Endothelial cell of umbilical vein (primary cell): Measurements from ENCODE around the gene ADI1. TPM values are rescaled to one million over a fixed set of nuclear protein-coding genes. Genes with fewer than 3 reads are reported as not detected.

ENCODE experiments used
- BruUV-seq: library from RNA; stranded (reverse); fragments of 400-500 nt; replicated peaks from 2 replicates; lab custom pipeline; 2021; lab: Mats Ljungman, UMichigan
- CTCF ChIA-PET: fragments of 300-600, 350-600 bp; sonication (Branson Sonifier 250); formaldehyde crosslinking; loops from one replicate; lab custom pipeline; 2021; ENCODE audit warnings: antibody characterized with exemption, inconsistent platforms; lab: Charles Lee
- POLR2A ChIA-PET: fragments of 300-600, 350-600 bp; sonication (Branson Sonifier 250); formaldehyde crosslinking; loops from one replicate; lab custom pipeline; 2021; ENCODE audit warnings: antibody characterized with exemption, inconsistent platforms; lab: Charles Lee
- DNase-seq: peaks from one replicate; pipeline ENCODE4 v3.0.0-alpha.2; 2011; ENCODE audit warnings: low read depth, low spot score
- FAIRE-seq: peaks from 2 replicates; lab custom pipeline; 2011; peaks lifted over from hg19 to GRCh38; lab: Jason Lieb, UNC
- H2AFZ ChIP-seq: 2 replicates; pipeline ENCODE4 v1.6.0; 2012; ENCODE audit warnings: low read depth, low read length, control low read depth, inconsistent platforms
- H3K27ac ChIP-seq: 2 replicates; pipeline ENCODE4 v1.5.1; 2011; ENCODE audit warnings: low read depth, mild to moderate bottlenecking, control low read depth, low read length, moderate library complexity; ENCODE audit not compliant: insufficient read depth
- H3K27me3 ChIP-seq, 2 experiments: 2 replicates each; pipeline versions ENCODE4 v1.6.0 to v1.6.1; 2011; ENCODE audit warnings: low read length in 2 of 2, mixed read lengths in 1 of 2; ENCODE audit not compliant: control insufficient read depth in 2 of 2, insufficient read depth in 2 of 2
- H3K36me3 ChIP-seq, 2 experiments: 2 replicates in 1 of 2; 3 replicates in 1 of 2; pipeline ENCODE4 v1.5.1; 2011; ENCODE audit warnings: low read length in 2 of 2, mild to moderate bottlenecking in 1 of 2, moderate library complexity in 1 of 2; ENCODE audit not compliant: control insufficient read depth in 2 of 2, insufficient read depth in 2 of 2; ENCODE audit errors: extremely low read depth in 1 of 2
- H3K4me1 ChIP-seq: 3 replicates; pipeline ENCODE4 v1.5.1; 2011; ENCODE audit warnings: mild to moderate bottlenecking, low read length; ENCODE audit not compliant: control insufficient read depth, insufficient read depth; ENCODE audit errors: extremely low read depth
- H3K4me2 ChIP-seq: 2 replicates; pipeline ENCODE4 v1.6.1; 2011; ENCODE audit warnings: low read length, control low read depth, mixed read lengths; ENCODE audit not compliant: insufficient read depth
- H3K4me3 ChIP-seq, 3 experiments: fragments of 200-600 bp in 1 of 3; sonication (generic), shearing (Covaris generic) in 1 of 3; replicated peaks in 1 of 3; 2 replicates each; pipeline ENCODE4 v1.5.1; 2011 to 2016; ENCODE audit warnings: control low read depth in 3 of 3, low read length in 3 of 3, mild to moderate bottlenecking in 2 of 3, inconsistent platforms in 1 of 3, low read depth in 1 of 3, moderate library complexity in 1 of 3; ENCODE audit not compliant: insufficient read depth in 1 of 3
- H3K79me2 ChIP-seq: 2 replicates; pipeline ENCODE4 v1.6.0; 2012; ENCODE audit warnings: low read length, inconsistent platforms; ENCODE audit not compliant: control insufficient read depth, insufficient read depth
- H3K9ac ChIP-seq: replicated peaks from 2 replicates; pipeline ENCODE3; 2011; ENCODE audit warnings: low read length, control low read depth; ENCODE audit not compliant: insufficient read depth; ENCODE audit errors: extremely low read depth
- H3K9me1 ChIP-seq: replicated peaks from 3 replicates; pipeline ENCODE4 v1.6.0; 2011; ENCODE audit warnings: mild to moderate bottlenecking, low read length; ENCODE audit not compliant: control insufficient read depth, insufficient read depth; ENCODE audit errors: extremely low read depth
- H3K9me3 ChIP-seq: replicated peaks from 2 replicates; pipeline ENCODE4 v1.5.1; 2012; ENCODE audit warnings: low read length, inconsistent platforms; ENCODE audit not compliant: control insufficient read depth, insufficient read depth
- H4K20me1 ChIP-seq: replicated peaks from 2 replicates; pipeline ENCODE3; 2011; ENCODE audit warnings: mild to moderate bottlenecking, low read length; ENCODE audit not compliant: control insufficient read depth, insufficient read depth; ENCODE audit errors: extremely low read depth
- CTCF ChIP-seq, 2 donors: IDR thresholded peaks; 1 replicate in 1 of 2; 2 replicates in 1 of 2; pipeline ENCODE4 v1.5.1; 2011; ENCODE audit warnings: low read length in 2 of 2, mild to moderate bottlenecking in 2 of 2, moderate library complexity in 2 of 2, control low read depth in 1 of 2, inconsistent platforms in 1 of 2, low read depth in 1 of 2; ENCODE audit not compliant: insufficient read depth in 1 of 2; ENCODE audit errors: extremely low read depth in 1 of 2
- EZH2 ChIP-seq: IDR thresholded peaks from 2 replicates; pipeline ENCODE4 v1.6.1; 2012; ENCODE audit warnings: borderline replicate concordance, low read depth, mild to moderate bottlenecking, moderate library complexity, low read length, inconsistent platforms; ENCODE audit not compliant: severe bottlenecking
- FOS ChIP-seq: IDR thresholded peaks from 2 replicates; pipeline ENCODE4 v1.6.1; 2011; ENCODE audit warnings: mild to moderate bottlenecking, low read length, moderate library complexity, borderline replicate concordance; ENCODE audit not compliant: insufficient read depth
- GATA2 ChIP-seq: IDR thresholded peaks from 2 replicates; pipeline ENCODE4 v1.7.0; 2011; ENCODE audit warnings: low read depth, mild to moderate bottlenecking, moderate library complexity, mixed read lengths, low read length; ENCODE audit not compliant: insufficient read length, insufficient read depth
- JUN ChIP-seq: IDR thresholded peaks from 2 replicates; pipeline ENCODE4 v1.6.1; 2011; ENCODE audit warnings: borderline replicate concordance, low read depth; ENCODE audit not compliant: insufficient read length, insufficient read depth
- MAX ChIP-seq: IDR thresholded peaks from 2 replicates; pipeline ENCODE4 v1.6.1; 2011; ENCODE audit not compliant: insufficient read depth, insufficient read length
- MYC ChIP-seq: IDR thresholded peaks from one replicate; pipeline ENCODE4 v1.6.1; 2011; ENCODE audit warnings: mild to moderate bottlenecking, low read depth, low read length
- POLR2A ChIP-seq: IDR thresholded peaks from 2 replicates; pipeline ENCODE4 v1.6.1; 2012; ENCODE audit warnings: low read depth, mild to moderate bottlenecking, control low read depth, low read length
- POLR2AphosphoS5 ChIP-seq: IDR thresholded peaks from 2 replicates; pipeline ENCODE4 v1.6.1; 2012; ENCODE audit warnings: low read depth, mild to moderate bottlenecking, control low read depth, low read length, moderate library complexity; ENCODE audit not compliant: insufficient read depth
- dilution Hi-C: fragments of 300-500 bp; cut with MboI; formaldehyde crosslinking; loops from one replicate; pipeline ENCODE4 v1.15.0; 2019; ENCODE audit warnings: low sequenced_read_pairs; ENCODE audit not compliant: extremely low pct_ligation_motif_present
- intact Hi-C: fragments of 100-400 bp; cut with micrococcal nuclease; formaldehyde crosslinking; loops from one replicate; pipeline ENCODE4 v1.10.0; 2022
- polyA plus RNA-seq, 4 experiments: library from polyadenylated mRNA; depleted of rRNA in 3 of 4; stranded (reverse) in 3 of 4; unstranded in 1 of 4; fragments of >200 nt; gene quantifications; 2 replicates each; pipeline versions ENCODE4 v1.2.1 to v1.2.3, GENCODE V29; 2011 to 2012; ENCODE audit warnings: missing spikeins in 1 of 4
- total RNA-seq: library from RNA; stranded (reverse); gene quantifications from 2 replicates; pipeline ENCODE4 v1.2.3, GENCODE V29; 2021

ADI1 gene
- total and polyA plus RNA-seq, 2 donors (not counting 3 experiments of a cell fraction or from before 2014, with no cell fraction given) = 38.6 to 49.7 TPM

GRCh38 chr2:3476321-3476984 is 42.9 kb downstream of the ADI1 start:
- dilution Hi-C loops = no loop called here
- Histone ChIP-seq H3K9me1 (no peaks in the 10 kb centered on the region), H3K79me2 (no peaks in the 10 kb centered on the region), H3K4me1 (no peaks in the 10 kb centered on the region), H4K20me1 (no peaks in the 10 kb centered on the region), H3K9me3 (no peaks in the 10 kb centered on the region), H3K4me2 (no peak overlapping the region), H3K9ac (no peak overlapping the region), H3K4me3 (no peak overlapping the region), H3K27ac (no peak overlapping the region), H3K36me3 (peaks cover 0 to 14% of the 10 kb centered on the region in 2 experiments), H2AFZ (no peak overlapping the region), H3K27me3 (no peaks in the 10 kb centered on the region)
- no peak for TF ChIP-seq POLR2A
- TF ChIP-seq POLR2AphosphoS5 = no peak
- no peak for TF ChIP-seq CTCF (IDR thresholded peaks at IDR 0.05; ENCODE audit: extremely low read depth in 1 of 2, insufficient read depth in 1 of 2, low read depth in 1 of 2, low read length in 2 of 2)
- no peak for TF ChIP-seq EZH2
- no peak for TF ChIP-seq JUN
- no peak for TF ChIP-seq MAX
- TF ChIP-seq MYC = no peak
- no peak for TF ChIP-seq FOS
- no peak for TF ChIP-seq GATA2
- no peak for FAIRE-seq
- no TSS peak for BruUV-seq
- DNase-seq = no peak
- POLR2A ChIA-PET = no interaction called here
- intact Hi-C loops = loop anchor here (5.0 kb wide), 1 partner anchor 61 kb away; no protein-coding TSS in a partner anchor
- CTCF ChIA-PET = no interaction called here
